DOHH2 (cell line): Measurements from ENCODE around the gene KRTAP10-10.

Source experiments
- CTCF ChIP-seq: fragments of 200-600 bp; sonication (generic); IDR thresholded peaks from one replicate; pipeline ENCODE4 v1.5.1; 2014; ENCODE audit warnings: antibody characterized with exemption, mild to moderate bottlenecking, low read depth, low read length; ENCODE audit not compliant: poor library complexity, severe bottlenecking
- EZH2phosphoT487 ChIP-seq: fragments of 200-600 bp; sonication (generic); IDR thresholded peaks from 2 replicates; pipeline ENCODE4 v1.6.1; 2017; ENCODE audit warnings: borderline replicate concordance, mild to moderate bottlenecking, antibody characterized with exemption, low read length, moderate library complexity, mixed read lengths

GRCh38 chr21:44686843-44687561 is 49.8 kb downstream of the KRTAP10-10 start:
- no peak for TF ChIP-seq CTCF
- TF ChIP-seq EZH2phosphoT487: no peak
